ENCODE data around the gene MPST. TPM values are rescaled to one million over a fixed set of nuclear protein-coding genes. Genes with fewer than 3 reads are reported as not detected.

The MPST gene
- total RNA-seq, 3 donors from 2014 or later, result 135 to 224 (median 186) TPM

DNA sequence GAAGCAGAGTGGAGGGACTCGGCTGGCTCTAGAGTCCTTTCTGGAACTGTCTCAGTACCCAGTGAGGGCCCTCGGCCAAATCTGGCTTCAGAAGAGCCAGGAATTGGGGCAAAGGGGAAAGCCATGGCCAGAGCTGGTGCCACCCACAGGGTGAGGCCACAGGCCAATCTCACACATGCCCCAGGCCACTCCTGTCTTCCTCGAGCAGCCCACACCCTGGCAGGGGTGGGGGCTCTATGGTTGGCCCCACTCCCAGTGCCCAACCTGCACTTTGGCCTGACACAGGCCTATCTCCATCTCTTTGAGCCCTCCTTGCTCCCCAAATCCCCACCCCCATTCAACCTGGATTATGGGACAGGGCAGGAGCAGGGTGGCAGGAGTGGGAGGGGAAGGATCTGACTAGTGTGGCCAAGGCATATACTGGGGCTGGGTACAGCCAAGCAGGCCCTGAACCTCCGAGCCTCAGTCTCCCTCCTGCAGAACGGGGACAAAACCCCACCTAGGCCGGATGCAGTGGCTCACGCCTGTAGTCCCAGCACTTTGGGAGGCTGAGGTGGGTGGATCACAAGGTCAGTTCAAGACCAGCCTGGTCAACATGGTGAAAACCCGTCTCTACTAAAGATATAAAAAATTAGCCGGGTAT lies 7.2 kb upstream of the MPST start:
- intact Hi-C loops (cut with DNase I, micrococcal nuclease), result no loop called here
- ATAC-seq (peak; percentile 80), DNase-seq (peak; percentile 87 to 90 (median 89))
- TF ChIP-seq, protein P1, sequence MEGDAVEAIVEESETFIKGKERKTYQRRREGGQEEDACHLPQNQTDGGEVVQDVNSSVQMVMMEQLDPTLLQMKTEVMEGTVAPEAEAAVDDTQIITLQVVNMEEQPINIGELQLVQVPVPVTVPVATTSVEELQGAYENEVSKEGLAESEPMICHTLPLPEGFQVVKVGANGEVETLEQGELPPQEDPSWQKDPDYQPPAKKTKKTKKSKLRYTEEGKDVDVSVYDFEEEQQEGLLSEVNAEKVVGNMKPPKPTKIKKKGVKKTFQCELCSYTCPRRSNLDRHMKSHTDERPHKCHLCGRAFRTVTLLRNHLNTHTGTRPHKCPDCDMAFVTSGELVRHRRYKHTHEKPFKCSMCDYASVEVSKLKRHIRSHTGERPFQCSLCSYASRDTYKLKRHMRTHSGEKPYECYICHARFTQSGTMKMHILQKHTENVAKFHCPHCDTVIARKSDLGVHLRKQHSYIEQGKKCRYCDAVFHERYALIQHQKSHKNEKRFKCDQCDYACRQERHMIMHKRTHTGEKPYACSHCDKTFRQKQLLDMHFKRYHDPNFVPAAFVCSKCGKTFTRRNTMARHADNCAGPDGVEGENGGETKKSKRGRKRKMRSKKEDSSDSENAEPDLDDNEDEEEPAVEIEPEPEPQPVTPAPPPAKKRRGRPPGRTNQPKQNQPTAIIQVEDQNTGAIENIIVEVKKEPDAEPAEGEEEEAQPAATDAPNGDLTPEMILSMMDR (IDR thresholded peaks at IDR 0.05), result no peak
- H3K36me3 ChIP-seq (ENCODE audit: low read depth), result no peaks in the 10 kb centered on the region
- H3K4me1 ChIP-seq (ENCODE audit: low read depth), result peaks cover 38% of the 10 kb centered on the region
- no peaks in the 10 kb centered on the region for H3K9me3 ChIP-seq
- H3K4me3 ChIP-seq, result no peak overlapping the region

DNA sequence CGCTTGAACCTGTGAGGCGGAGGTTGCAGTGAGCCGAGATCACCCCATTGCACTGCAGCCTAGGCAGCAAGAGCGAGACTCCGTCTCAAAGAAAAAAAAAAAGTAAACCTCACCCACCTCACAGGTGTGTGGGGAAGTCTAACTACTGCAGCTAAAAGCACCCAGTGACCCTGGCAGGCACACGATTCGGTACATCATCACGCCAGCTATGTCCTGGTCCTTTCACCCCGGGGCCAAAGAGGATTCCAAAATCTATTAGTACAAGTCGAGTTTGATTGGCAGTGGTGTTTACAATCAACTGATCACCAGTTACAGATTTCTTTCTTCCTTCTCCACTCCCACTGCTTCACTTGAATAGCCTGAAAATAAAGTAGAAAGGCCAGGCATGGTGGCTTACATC lies 6.6 kb upstream of the MPST start:
- no peak overlapping the region for H3K4me3 ChIP-seq
- peaks cover 42% of the 10 kb centered on the region for H3K4me1 ChIP-seq (ENCODE audit: low read depth)
- no peaks in the 10 kb centered on the region for H3K36me3 ChIP-seq (ENCODE audit: low read depth)
- intact Hi-C loops (cut with DNase I, micrococcal nuclease), result no loop called here
- TF ChIP-seq, protein P1 (IDR thresholded peaks at IDR 0.05), result no peak
- DNase-seq, result peak in 1 of 3 donors; percentile 35
- no peaks in the 10 kb centered on the region for H3K9me3 ChIP-seq
- no peak for ATAC-seq

DNA sequence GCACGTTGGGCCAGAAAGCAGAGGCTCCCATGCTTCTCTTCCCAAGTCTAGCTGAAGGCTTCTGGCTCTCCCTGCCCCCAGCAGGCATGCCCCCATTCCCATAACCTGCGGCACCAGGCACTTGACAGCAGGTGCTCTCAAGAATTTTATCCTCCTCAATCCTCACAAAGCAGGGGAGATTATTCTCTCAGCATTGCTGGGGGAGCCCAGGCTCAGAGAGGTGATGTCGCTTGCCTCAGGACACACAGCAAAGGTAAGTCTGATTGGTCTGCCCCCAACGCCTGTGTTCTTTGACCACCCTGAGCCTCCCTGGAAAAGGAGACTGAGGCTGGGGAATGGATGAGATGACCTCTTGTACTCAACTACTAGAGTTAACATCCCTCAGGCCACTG lies 5.1 kb upstream of the MPST start:
- DNase-seq (peak in 1 of 3 donors; percentile 37), ATAC-seq (no peak)
- Histone ChIP-seq H3K4me1 (ENCODE audit: low read depth) (peaks cover 48% of the 10 kb centered on the region), H3K36me3 (ENCODE audit: low read depth) (no peaks in the 10 kb centered on the region), H3K4me3 (no peak overlapping the region), H3K9me3 (no peaks in the 10 kb centered on the region)
- intact Hi-C loops (cut with DNase I, micrococcal nuclease), result no loop called here
- TF ChIP-seq, protein P1 (IDR thresholded peaks at IDR 0.05), result no peak

DNA sequence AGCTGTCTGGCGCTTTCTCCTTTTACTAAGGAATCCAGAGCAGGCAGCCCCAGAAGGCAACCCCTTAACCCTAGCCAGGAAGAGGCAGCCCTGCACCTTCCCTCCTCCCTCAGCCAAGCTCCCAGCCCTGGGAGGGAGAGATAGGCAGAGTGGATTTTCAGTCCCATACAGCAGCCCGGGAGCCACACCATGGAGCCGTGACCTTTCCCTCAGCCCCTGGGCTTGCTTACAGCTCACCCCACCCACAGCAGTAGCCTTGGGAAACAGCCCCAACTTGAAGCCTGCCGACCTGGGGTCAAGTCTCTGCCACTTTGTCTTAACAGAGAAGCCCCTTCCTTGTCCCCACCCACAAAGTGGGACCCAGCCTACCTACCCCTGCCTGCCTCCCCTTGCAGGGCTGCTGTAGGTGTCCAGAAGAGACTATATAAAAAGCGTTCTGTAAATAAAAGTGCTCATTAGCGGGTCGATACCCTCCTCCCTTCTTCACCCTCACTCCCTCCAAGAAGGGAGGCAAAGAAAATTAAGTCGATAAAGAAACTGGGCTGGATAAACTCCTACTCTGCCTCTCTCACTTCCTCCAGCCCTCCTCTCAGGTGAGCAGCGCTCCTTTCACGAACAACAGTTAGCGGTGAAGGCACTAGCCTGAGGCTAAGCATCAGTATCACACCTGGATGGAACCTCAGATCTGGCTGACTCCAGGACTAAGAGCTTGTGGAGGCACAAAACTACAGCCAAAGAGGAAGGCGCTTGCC lies 4.5 kb upstream of the MPST start:
- Histone ChIP-seq H3K9me3 (no peaks in the 10 kb centered on the region), H3K36me3 (ENCODE audit: low read depth) (peaks cover under 1% of the 10 kb centered on the region), H3K4me3 (no peak overlapping the region), H3K4me1 (ENCODE audit: low read depth) (peaks cover 48% of the 10 kb centered on the region)
- intact Hi-C loops (cut with DNase I, micrococcal nuclease), result no loop called here
- TF ChIP-seq, protein P1 (IDR thresholded peaks at IDR 0.05), result no peak
- no peak for ATAC-seq
- DNase-seq, result peak in 2 of 3 donors; percentile 67 to 69

DNA sequence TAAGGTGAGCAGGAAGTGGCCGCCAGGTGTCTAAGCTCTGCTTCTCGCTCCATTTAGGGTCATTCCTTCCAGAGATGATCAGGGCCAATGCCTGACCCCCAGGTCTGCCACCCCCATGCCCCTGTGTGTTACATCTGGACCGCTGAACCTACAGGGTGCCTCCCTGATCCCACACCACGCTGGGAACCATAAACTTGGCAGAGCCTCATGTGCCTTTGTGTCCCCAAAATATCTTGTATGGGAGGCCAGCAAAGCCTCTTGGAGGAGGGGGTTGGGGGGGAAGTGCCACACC lies 4.0 kb upstream of the MPST start:
- peak in 2 of 3 donors; percentile 53 to 59 for DNase-seq

More for the DNA sequence above, 4.0 kb upstream of the MPST start:
- Histone ChIP-seq H3K4me1 (ENCODE audit: low read depth) (peaks cover 52% of the 10 kb centered on the region), H3K4me3 (no peak overlapping the region), H3K36me3 (ENCODE audit: low read depth) (peaks cover 3% of the 10 kb centered on the region), H3K9me3 (no peaks in the 10 kb centered on the region)
- intact Hi-C loops (cut with DNase I, micrococcal nuclease), result no loop called here
- TF ChIP-seq, protein P1 (IDR thresholded peaks at IDR 0.05), result no peak
- ATAC-seq, result no peak
